ENCODE measurements around the gene PPTC7.

DNA sequence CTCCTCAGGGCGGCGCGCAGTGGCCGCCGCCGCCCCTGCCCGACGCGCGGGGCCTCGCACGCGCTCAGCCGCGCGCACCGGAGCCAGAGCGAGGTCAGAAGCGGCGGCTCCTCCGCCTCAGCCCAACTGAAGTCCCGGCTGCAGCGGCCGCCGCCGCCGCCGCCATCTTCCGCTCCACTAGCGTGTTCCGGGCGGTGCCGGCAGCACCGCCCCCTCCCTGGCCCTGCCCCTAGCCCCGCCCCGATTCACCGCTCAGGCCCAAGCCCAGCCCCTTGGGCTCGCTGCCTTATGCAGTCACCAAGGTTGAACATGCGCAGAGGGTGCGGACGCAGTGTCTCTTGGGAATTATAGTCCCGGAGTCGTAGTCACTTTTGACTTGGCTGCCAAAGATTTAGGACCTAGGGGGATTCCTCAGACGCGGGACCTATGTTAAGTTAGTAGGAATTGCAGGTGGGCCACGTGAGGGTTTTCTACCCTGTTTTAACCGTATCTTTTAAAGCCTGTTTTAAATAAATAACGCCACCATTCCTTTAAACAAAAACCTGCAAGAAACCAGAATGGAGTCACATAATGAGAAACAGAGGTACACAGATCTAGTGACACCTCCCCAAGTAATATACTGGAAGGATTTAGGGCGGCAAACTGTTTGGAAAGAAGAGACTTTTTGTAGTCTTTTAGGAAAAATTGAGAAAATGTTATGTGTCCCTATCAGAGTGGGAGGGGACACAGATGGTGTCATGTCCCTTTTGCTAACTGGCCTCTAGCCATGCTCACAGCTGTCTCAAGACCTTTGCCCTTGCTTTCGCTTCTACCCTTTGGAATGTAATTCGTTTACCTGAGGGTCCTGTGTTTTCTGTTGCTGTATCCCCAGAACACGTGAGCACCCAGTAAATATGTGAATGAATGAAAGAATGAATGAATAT lies at the start of gene PPTC7:
- peak in 1 of 4 experiments; percentile 12 for TF ChIP-seq CTCF (IDR thresholded peaks at IDR 0.05)
- TF ChIP-seq POLR2A (IDR thresholded peaks at IDR 0.05), result peak; percentile 90 to 96

Measured in uterus (tissue), 2 donors.